ENCODE measurements around the gene COMMD1.
A peak's percentile ranks its signal among the peaks of the same experiment; 100 is the strongest.
"Not testable (repeated sequence)": the region's sequence is repeated elsewhere in the genome, so short reads cannot be mapped to it uniquely, and the experiment has no call there.

Gene COMMD1

DNA sequence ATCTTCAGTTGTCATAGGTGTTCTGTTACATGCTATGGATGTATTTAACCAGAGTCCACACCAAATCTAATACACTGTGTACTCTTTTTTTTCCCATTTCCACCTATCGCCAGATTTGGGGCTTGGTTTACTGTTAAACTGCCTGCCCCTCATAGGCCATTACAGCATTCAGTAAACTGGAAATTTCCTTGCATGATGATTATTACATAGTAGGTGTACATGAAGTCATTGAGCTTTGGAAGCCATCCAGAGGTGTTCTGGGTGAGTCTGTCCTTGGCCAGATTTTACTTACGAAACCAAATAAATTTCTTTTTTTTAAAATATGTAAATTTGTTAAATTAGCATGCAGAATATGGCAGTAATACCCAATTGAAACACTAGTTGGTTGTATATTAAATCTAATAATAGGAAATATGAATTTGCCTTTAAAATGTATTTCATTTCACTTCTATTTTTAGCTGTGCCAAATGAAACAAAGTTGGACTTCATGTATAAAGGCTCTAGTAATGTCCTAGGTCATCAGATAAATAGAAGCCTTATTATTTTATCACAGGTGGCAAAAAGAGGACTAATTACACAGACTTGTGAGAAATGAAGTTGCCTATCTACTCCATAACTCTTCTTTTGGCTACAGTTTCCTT lies 60.7 kb downstream of the COMMD1 start:
- DNase-seq (ENCODE audit: low read depth): no peak

DNA sequence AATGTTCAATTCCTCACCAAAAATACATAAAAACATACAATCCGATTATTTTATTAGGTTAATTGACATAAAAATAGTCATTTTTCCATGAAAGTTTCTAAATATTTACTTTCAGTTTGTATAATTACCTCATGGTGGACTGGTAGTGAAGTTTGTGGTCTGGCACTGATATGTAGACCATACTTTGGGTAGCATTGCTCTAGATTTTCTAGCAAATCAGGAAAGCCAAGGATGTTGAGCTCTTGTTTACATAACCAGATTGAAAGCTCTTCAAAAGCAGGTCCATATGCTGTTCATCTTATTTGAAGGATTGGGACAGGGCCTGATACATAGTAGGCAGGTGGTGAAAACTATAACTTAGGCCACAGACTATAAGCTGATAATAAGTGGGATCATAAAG lies 61.8 kb downstream of the COMMD1 start:
- peak; percentile 62 for DNase-seq (ENCODE audit: low read depth)

DNA sequence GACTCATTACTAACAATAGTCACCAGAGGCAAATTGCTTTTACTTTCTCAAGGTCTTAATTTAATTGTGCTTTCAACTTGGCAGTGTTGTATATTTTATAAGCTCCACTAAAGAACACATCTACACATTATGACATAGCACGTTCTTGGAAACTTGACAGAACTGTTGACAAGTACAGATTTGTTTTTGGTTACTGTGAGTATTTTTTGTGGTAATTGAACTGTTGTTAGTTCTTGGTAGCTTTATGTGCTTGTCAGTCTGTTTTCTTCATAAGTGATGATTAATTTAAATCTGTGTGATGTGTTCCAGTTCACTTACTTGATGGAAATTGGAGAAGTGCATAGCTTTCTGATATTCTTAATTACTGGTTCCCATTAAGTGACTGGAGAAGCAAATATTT lies 63.9 kb downstream of the COMMD1 start:
- peak; percentile 66 for DNase-seq (ENCODE audit: low read depth)

DNA sequence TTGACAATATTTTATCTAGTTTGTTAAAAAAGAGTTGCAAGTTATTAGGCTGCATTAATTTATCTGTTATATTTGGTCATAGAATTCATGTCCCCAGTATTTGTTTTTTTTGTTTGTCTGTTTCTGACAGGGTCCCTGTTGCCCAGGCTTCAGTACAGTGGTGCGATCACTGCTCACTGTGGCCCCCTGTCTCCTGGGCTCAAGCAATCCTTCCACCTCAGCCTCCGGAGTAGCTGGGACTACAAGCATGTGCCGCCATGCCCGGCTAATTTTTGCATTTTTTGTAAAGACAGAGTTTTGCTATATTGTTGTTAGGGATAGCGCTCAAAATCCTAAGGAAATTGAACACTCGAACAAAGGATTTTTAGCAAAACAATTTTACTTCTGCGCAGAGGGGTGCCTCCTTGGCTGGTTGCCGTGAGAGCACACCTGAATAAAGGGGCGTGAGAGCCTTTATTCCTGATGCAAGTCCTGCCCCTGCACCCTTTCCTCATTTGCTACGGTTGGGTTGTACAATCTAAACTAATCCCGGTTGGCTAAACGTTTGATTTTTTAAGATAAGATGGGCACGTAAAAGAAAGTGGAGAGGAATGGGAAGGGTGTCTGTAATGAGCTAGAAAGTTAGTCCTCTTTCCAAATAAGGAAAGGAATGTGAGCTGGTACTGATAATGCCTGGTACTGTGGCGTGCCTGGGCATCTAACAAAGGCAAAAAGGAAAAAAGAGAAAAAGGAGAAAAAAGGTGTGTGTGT lies 65.5 kb downstream of the COMMD1 start:
- peak; percentile 76 for DNase-seq (ENCODE audit: low read depth)

DNA sequence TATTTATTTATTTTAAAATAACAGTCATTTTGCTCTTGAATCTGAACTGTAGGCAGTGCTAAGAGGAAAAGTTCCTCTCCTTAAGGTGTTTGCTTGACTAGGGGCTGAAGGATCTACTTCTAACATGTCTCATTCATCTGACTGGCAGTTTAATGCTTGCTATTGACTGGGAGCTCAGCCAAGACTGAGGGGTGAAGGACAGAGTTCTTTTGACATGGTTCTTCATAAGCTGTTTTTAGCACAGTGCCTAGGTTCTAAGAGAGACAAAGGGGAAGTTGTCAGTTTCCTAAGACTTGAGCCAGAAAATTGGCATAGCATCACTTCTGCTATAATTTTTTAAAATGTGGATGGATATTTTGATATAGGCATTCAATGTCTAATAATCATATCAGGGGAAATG lies 73.0 kb downstream of the COMMD1 start:
- no peak for DNase-seq (ENCODE audit: low read depth)

DNA sequence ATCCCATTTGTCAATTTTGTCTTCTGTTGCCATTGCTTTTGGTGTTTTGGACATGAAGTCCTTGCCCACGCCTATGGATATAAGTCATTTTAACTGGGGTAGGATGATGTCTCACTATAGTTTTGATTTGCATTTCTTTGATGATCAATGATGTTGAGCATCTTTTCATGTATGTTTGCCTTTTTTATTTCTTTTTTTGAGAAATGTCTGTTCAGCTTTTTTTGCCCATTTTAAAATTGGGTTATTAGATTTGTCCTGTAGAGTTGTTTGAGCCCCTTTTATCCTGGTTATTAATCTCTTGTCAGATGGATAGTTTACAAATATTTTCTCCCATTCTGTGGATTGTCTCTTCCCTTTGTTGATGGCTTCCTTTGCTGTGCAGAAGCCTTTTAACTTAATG lies 75.3 kb downstream of the COMMD1 start:
- DNase-seq (ENCODE audit: low read depth): no peak

DNA sequence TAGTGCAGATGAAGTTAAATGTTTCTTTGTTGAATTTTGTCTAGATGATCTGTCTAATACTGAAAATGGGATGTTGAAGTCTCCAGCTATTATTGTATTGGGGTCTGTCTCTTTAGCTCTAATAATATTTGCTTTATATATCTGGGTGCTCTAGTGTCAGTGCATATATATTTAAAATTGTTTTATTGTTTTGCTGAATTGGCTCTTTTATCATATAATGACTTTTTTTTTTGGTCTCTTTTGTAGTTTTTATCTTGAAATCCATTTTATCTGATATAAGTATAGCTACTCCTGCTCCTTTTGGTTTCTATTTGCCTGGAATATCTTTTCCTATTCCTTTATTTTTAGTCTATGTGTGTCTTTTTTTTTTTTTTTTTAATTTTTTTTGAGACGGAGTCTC lies 79.2 kb downstream of the COMMD1 start:
- no peak for DNase-seq (ENCODE audit: low read depth)

DNA sequence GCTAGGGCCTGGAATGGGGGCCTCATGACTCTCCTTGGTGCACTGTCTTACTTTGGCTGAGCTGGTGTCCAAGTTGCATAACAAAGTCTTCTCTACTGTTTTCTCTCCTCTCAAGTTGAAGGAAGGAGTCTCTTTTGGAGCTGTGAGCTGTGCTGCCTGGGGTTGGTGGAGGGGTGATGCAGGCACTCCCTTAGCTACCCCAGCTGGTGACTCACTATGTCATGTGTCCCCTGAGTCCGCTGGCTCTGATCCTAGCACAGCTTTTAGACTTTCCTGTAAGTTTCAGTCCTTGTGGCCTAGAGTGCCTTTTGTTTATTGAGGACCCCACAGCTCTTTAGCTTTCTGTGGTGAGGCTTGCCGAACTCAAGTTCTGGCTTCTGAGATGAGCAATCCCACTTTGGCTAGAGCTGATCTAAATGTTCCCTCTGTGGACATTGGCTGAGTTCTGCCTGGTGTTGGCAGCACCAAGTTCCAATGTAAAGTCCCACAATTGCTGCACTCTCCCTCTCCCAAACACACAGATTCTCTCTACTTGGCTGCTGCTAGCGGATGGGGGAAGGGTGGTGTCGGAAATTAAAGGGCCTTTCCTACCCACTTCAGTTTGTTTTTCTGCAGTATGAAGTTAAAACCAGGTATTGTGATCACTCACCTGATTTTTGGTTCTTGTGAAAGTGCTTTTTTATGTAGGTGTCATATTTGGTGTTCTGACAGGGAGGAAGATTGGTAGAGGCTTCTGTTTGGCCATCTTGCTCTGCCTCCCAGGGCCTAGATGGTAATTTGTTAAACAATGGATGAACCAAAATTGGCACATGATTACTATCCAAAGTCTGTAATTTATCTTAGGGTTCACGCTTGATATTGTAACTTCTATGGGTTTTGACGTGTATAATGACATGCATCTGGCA lies 83.2 kb downstream of the COMMD1 start:
- DNase-seq (ENCODE audit: low read depth): no peak

DNA sequence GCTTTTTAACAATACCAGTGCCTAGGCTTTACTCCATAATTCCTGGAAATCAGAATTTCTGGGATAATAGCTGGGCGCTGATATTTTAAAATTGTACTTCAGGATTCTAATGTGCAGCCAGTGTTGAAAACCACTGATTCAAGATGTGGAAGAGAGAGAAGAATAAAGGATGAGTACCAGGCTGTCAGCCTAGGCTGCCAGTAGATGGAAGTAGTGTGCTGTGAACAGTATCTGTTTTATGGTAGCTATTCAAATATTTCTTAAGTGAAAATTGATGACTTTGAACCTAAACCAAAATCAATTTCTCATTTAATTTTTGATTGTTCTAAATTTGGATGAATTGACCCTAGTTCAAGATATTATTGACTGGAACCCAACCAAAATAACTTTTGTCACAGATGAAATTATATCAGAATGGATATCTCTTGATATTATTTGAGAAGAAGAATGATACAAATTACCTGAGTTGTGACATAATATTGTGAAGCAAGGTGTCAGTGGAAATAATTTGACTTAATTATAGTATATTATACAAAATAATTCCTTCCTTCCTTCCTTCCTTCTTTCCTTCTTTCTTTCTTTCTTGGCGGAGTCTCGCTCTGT lies 88.0 kb downstream of the COMMD1 start:
- peak; percentile 59 for DNase-seq (ENCODE audit: low read depth)

DNA sequence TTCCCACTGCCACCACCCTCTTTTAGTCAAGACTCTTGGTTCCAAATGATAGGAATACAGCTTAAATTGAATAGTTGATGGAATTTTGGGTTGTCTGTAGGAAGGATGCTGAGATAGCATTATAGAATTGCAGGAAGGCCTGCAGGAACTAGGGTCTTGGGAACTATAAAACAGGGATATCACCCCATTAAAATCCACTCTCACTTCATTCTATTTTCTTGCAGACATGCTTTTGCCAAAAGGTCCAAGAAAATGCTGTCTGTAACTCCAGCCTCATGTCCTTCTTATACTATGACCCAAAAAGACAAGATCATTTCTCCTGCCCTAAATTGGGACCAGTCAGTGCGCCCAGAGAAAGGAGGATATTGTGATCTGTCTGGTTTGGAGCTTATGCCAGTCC lies 89.1 kb downstream of the COMMD1 start:
- no peak for DNase-seq (ENCODE audit: low read depth)

DNA sequence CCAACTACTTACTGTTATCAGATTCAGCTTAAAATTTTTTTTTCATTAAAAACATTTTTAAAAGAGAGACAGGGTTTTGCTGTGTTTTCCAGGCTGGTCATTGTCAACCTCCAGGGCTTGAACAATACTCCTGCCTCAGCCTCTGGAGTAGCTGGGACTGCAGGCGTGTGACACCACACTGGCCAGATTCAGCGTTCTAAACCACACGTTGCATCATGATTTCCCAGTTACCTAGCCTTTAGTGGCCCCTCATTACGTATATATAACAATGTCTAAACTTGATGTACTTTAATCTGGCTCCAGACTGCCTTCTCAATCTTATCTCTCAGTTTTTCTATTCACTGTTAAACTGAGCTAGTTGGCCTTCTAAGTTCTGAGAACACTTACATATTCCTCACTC lies 89.6 kb downstream of the COMMD1 start:
- DNase-seq (ENCODE audit: low read depth): no peak

DNA sequence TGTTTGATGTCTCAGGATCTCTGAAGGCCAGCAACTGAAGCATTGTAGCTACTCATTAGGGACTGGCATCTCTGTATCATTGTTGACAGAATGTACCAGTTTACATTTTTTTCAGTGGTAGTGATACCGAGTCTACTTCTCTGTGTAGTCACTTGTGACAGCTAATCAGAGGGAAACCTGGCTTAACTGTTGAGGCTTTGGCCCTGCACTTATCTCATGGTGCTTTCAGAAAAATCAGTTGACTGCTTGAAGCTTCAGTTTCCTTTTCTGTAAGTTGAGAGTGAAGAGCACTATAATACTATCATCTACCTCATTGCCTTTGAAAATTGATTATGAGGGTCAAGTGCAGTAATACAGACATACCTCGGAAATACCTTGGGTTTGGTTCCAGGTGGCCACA lies 90.0 kb downstream of the COMMD1 start:
- DNase-seq (ENCODE audit: low read depth): no peak

DNA sequence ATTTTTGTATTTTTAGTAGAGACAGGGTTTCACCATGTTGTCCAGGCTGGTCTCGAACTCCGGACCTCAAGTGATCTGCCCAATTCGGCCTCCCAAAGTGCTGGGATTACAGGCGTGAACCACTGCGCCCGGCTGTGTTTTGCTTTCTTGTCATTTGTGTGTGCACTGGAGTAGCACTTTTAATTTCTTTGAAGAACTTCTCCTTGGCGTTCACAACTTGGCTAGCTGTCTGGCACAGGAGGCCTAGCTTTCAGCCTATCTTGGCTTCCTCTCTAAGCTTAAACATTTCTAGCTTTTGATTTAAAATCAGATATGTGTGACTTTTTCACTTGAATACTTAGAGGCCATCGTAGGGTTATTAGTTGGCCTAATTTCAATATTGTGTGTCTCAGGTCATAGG lies 93.0 kb downstream of the COMMD1 start:
- DNase-seq (ENCODE audit: low read depth): no peak

DNA sequence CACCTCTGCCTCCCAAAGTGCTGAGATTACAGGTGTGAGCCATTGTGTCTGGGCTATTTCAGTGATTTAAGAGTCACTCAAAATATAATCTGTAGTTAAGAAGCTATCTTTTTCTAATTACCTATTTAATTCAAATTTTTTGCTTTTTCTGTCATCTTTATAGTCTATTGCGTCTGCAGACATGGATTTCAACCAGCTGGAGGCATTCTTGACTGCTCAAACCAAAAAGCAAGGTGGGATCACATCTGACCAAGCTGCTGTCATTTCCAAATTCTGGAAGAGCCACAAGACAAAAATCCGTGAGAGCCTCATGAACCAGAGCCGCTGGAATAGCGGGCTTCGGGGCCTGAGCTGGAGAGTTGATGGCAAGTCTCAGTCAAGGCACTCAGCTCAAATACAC lies 95.1 kb downstream of the COMMD1 start:
- DNase-seq (ENCODE audit: low read depth): no peak

DNA sequence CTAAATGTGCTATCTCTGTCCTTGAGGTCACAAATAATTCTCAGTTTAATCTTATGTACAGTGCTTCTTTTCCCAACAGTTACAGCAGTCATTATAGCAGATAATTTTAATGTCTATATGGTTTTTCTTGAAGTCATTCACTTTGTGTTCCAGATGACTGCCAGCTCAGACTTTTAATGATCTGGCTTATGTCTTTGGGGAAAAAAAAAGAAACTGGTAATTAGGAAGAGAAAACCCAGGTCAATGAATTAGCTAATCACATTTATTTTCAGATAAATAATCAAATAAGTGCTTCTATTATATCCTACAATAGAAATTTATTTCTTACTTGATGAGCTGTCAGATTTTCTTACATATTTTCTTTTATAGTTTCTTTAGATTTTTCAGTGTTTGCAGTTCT lies 96.0 kb downstream of the COMMD1 start:
- no peak for DNase-seq (ENCODE audit: low read depth)

DNA sequence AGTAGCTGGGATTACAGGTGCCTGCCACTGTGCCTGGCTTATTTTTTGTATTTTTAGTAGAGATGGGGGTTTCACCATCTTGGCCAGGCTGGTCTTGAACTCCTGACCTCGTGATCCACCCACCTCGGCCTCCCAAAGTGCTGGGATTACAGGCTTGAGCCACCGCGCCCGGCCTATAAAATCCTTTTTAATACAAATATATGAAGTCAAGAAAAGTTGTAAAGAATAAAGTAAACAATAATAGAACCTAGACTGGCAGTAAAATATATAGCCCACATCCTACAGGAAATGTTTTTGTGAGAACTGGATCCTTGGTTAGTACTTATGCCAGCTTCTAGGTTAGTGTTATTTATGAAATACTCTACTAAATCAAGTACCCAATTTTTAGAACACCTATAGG lies 99.0 kb downstream of the COMMD1 start:
- not testable (repeated sequence) for DNase-seq (ENCODE audit: low read depth)

DNA sequence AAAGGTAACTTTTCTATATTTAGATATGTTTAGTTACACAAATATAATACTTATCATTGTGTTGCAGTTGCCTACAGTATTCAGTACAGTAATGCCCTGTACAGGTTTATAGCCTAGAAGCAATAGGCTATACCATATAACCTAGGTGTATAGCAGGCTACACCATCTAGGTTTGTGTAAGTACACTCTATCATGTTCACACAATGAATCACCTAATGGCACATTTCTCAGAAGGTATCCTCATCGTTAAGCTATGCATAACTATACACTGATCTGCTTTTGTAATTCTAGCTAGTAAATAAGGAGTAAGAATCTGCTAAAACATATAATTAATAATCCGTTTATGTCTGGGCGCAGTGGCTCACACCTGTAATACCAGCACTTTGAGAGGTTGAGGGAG lies 102.1 kb downstream of the COMMD1 start:
- no peak for DNase-seq (ENCODE audit: low read depth)

DNA sequence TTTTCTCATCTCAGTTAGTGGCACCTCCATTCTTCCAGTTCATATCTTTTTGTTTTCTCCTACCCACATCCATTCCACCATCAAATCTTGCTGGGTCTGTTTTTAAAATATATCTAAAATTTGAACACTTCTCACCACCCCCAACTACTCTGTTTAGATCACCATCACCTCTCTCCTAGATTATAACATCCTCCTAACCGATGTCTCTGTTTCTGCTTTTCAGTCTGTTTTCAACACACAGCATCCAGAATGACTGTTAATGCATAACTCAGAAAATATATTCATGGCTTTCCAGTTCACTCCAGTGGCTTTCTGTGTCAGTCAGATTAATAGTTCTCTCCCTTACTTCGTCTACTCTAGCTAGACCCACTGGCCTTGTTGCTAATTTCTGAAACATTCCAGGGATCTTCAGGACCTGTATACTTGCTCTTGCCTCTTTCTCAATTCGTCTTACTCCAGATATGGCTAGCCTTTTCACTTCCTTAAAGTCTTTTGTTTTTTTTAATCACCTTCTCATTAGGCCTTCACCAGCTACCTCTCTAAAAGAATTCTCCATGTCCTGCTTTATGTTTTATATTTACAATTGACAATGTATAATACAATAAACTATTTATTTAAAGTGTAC lies 105.3 kb downstream of the COMMD1 start:
- DNase-seq (ENCODE audit: low read depth): peak; percentile 49

DNA sequence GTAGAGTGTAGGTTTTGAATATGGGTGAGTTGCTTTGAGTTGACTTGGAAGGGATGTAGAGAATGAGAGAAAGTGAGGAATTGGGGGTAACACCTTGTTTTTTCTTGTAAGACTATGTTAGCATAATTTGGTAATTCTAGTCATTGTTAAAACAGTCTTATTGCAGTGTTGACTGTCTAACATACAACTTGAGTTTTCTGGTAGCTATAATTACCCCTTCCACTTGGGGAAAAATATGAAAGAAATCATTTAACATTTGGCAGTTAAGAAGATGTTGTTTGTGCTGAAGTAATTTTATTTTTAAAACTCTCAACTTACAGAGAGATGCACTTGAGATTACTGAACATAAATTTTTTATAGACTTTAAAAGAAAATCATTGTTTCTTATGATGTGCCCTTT lies 108.2 kb downstream of the COMMD1 start:
- no peak for DNase-seq (ENCODE audit: low read depth)

DNA sequence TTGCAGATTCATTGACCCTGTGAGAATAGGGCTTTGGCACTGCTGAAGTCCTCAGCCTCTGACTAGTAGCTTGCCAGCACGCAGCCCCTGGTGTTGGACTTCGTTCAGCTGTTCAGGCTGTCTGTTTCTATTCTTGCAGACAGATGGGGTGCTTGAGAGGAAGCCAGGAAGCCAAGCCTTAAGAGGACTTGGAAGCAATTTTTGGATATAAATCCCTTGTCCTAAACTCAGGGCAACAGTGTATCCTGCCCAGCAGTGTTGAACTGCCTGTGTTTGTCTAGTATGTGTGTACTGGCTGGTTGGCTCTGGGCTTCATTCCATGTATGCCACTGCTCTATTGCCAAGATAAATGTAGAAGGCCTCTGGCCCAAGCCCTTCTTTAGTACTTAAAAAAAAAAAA lies 108.6 kb downstream of the COMMD1 start:
- peak; percentile 38 for DNase-seq (ENCODE audit: low read depth)

DNA sequence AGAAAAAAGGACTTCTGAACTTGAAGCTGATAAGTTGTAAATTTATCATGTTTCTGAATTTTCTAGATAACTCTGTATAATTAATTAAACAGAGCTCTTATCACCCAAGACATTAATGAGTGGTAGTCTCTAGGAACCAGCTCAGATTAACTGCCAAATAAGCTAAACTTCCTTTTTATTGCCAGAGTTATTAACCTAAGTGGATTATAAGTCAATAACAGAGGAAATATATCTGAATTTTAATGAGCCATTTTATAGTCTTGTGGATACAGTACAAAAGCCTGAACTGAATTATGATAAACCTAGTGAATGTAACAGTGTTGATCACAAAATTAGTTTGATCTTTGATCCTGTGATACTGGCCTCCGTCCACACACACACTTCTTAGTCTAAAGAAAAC lies 111.5 kb downstream of the COMMD1 start:
- no peak for DNase-seq (ENCODE audit: low read depth)

DNA sequence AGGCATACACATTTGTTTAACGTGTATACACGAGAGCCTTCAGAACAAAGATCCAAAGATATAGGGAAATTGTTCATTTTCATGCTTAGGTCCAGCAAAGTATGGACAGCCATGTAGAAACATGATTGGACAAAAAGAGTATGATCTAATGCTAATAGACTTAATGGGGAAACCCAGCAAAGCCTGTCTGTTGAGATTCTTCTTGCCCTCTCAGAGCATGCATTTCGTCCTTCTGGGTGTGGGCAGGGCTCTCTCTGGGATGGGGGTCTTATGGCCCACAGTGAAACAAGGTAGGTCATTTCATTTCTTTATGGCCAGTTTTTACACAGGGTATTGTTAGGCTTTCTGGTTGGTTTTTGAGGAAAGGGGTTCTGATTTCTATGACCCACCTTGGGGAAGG lies 124.4 kb downstream of the COMMD1 start:
- no peak for DNase-seq (ENCODE audit: low read depth)

Measured in amniotic epithelial cell (primary cell).